Measurements from ENCODE around the gene LRRC3B.
"Not testable (repeated sequence)": the region's sequence is repeated elsewhere in the genome, so short reads cannot be mapped to it uniquely, and the experiment has no call there.

Gene LRRC3B, protein sequence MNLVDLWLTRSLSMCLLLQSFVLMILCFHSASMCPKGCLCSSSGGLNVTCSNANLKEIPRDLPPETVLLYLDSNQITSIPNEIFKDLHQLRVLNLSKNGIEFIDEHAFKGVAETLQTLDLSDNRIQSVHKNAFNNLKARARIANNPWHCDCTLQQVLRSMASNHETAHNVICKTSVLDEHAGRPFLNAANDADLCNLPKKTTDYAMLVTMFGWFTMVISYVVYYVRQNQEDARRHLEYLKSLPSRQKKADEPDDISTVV

DNA sequence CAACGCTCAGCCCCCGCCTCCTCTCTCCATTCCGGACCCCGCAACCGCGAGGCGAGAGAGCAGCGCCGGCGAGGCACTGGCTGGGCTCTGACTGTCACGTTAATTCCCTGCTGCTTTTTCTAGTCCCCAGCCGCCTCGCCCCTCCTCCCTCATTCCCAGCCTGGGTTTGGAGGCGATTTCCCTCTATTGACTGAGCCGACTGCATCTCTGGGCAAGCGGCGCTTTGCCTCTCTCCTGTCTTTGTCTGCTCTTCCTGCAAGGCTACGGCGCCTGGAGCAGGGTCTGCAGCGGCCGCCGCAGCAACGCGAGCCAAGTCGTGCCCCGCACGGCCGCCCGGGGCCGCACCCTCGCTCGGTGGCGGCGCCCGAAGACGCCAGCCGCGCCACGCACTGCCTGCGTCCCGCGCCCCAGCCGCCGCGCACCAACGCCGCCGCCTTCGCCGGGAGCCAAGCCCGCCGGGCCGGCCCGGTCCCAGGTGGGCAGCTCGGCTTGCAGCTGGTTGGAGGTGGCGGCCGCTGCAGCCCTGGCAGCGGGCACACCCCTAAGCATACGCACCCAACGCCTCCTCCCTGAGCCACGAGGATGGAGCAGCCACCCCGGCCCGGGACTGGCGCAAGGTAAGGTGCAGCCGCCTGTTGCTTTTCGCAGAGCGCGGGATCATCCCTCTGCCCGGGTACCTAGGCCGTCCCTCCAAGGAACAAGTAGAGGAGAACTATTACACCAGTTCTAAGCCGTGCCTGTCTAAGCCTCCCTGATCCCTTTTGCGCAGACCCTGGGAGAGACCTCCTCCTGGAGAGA lies at the start of gene LRRC3B:
TSS of gene LRRC3B (plus strand) at position 152 of the 798 bp plus-strand sequence. CDS start 86,901 bp downstream, outside the sequence.
- DNase-seq (ENCODE audit: low spot score), result no peak

GRCh38 chr3:26574766-26575165 lies 47.8 kb upstream of the LRRC3B start:
- DNase-seq (ENCODE audit: low spot score), result no peak

GRCh38 chr3:26579116-26579515 lies 43.5 kb upstream of the LRRC3B start:
- DNase-seq (ENCODE audit: low spot score), result no peak

- DNase-seq (ENCODE audit: low spot score), result no peak
These were observed 35.0 kb upstream of the LRRC3B start for GRCh38 chr3:26587571-26587970.

- DNase-seq (ENCODE audit: low spot score), result no peak
These were observed 33.6 kb upstream of the LRRC3B start for GRCh38 chr3:26588931-26589330.

DNA sequence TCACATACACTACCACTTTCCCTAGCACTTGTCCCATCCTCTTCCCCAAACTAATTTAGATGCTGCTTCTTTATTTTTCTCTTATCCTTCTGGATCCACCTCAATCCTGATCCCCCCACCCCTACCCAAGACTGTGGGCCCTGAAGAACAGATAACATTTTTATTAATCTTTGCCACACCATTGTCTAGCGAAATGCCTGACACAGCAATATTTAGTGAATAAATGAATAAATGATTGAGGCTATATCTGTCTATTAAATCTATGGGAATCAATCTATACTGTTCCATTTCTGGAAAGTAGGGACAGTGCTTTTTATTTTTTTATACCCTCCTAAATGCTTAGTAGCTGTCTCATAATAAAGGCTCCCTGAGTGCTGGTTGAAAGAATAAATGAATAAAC lies 32.9 kb upstream of the LRRC3B start:
- DNase-seq (ENCODE audit: low spot score), result no peak

DNA sequence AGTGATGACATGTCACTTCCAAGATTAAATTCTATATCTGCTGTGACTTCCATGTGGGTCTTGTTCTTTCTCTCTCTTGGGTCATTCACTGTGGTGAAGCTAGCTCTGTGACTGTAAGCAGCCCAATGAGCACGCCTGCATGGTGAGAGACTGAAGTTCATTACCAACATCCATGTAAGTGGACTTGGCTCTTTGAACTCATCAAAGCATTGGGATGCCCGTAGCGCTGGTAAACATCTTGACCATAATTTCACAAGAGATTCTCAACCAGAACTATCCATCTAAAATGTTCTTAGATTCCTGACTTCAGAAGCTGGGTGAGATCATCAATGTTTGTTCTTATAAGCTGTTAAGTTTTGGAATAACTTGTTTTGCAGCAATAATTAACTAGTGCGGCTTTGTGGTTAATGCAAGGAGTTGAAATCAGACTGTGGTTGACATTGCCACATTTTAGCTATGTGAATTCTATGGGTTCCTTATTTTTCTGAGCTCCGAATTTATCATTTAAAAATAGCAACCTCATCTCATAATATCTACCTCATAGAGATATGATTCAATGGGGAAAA lies 31.6 kb upstream of the LRRC3B start:
- DNase-seq (ENCODE audit: low spot score), result no peak

DNA sequence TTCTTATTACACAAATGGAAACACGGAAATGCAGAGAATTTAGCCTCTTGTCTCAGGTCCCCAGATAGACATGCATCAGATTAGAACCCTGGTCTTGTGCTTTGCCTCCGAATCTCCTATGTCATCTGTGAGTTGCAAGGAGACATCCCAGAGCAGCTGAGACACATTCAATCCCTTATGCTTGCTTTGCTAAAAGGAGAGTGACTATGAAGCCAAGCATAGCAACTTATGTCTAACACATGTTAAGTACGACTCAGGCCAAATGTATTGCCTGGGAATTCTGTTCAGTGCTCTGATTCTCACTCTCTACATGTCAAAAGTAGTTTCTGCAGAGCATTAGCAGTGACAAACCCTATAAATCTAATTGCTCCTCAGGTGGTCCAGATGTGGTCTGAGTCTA lies 30.6 kb upstream of the LRRC3B start:
- DNase-seq (ENCODE audit: low spot score), result no peak

DNA sequence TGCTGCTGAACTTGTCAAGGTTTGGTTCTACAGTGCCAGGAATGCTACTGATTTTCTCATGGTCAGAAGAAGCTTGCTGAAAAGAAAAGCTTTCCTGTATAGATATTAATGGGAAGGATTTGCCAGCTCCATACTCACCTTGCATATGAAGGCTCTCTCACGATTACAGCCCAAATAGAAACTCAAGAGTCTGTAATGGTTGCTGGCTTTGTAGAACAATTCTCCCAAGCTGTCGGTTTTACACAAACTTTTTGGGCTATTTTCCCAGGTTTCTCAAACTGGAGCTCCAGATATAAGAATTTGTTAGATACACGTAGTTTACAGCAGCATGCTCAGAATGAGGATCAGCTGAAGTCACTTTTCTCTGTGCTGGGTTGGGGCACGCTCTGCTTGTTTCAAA lies 30.1 kb upstream of the LRRC3B start:
- no peak for DNase-seq (ENCODE audit: low spot score)

GRCh38 chr3:26596335-26596734 lies 26.2 kb upstream of the LRRC3B start:
- no peak for DNase-seq (ENCODE audit: low spot score)

DNA sequence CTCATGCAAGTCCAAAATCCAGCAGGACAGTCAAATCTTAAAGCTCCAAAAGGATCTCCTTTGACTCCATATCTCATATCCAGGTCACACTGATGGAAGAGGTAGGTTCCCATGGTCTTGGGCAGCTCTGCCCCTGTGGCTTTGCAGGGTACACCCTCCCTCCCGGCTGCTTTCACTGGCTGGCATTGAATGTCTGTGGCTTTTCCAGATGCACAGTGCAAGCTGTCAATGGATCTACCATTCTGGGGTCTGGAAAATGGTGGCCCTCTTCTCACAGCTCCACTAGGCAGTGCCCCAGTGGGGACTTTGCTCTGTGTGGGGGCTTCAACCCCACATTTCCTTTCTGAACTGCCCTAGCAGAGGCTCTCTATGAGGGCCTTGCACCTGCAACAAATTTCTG lies 19.3 kb upstream of the LRRC3B start:
- not testable (repeated sequence) for DNase-seq (ENCODE audit: low spot score)

DNA sequence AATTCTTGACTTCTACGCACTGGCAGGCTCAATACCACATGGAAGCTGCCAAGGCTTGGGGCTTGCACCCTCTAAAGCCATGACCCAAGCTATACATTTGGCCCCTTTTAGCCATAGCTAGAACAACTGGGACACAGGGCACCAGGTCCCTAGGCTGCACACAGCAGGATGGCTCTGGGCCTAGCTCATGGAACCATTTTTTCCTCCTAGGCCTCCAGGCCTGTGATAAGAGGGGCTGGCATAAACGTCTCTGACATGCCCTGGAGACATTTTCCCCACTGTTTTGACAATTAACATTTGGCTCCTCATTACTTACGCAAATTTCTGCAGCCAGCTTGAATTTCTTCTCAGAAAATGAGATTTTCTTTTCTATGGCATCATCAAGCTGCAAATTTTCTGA lies 18.8 kb upstream of the LRRC3B start:
- DNase-seq (ENCODE audit: low spot score), result not testable (repeated sequence)

GRCh38 chr3:26614006-26614685 lies 8.4 kb upstream of the LRRC3B start:
- DNase-seq (ENCODE audit: low spot score), result no peak

GRCh38 chr3:26621176-26621575 lies 1.4 kb upstream of the LRRC3B start:
- no peak for DNase-seq (ENCODE audit: low spot score)

DNA sequence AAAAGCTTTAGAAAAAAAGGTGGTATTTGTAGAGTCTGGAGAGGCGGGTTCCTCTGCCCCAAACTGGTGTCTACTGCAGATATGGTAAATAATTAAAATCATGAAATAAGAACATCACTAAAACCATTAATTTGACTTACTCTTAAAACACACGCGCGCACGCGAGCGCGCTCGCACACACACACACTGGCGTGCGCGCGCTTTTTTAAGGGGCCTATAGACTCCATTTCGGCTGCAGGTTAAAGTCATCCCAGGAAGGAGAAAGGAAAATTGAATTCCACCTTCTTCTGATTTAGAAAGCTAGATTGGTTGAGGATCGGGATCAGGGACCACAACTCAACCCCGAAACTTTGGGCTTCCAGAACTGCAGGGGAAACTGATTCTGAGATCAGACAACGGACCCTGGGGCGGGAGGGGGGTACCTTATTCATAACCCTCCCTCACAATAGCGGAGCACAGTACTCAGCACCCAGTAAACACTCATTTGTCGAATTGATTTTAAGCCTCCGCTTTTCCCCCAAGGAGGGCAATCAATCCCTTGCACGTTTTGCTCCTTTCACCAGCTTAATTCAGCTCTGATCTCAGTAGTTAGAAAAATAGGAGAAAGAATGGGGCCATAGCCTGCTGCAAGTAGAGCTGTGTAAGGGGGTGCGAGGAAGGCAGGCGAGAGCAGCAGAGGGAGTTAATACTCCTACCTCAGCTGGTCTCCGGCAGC lies 509 bp upstream of the LRRC3B start:
- DNase-seq (ENCODE audit: low spot score), result no peak

DNA sequence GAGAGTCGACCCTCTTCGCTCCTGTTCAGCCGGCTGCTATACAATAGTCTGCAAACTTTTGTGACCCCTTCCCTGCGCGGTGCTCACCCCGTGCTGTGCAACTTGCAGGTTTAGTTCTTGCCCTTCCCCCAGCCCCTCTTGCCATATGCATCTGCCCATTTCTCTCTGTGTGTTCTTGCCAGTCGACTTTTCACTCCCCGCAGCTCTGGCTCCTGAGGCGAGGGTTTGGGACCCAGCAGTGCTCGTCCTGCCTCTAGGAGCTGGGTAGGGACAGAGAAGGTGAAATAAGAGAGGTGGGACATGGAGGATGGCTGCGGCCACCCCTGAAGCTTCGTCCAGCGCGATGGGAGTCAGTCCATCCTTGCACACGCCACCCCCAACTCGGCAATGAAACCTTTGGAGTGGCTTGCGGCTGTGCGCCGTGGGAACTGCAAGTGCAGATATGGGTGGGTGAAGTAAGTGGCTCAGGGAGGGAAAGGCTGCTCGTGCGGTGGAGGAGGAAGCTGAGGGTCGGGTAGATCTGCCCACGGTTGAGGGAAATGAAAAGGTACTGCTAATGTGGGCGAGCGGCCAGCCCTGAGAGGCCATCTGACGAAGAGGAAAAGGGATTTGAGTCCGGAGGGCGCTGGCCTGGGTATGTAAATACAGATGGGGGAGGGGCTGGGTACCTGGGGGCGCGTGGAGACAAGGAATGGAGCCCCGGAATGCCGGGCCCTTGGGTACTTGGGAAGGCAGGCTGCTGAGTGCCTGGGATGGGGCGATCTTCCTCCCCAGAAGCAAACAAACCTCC lies 1.0 kb downstream of the LRRC3B start:
- DNase-seq (ENCODE audit: low spot score), result no peak

- no peak for DNase-seq (ENCODE audit: low spot score)
These were observed 1.7 kb downstream of the LRRC3B start for GRCh38 chr3:26624209-26624765.

DNA sequence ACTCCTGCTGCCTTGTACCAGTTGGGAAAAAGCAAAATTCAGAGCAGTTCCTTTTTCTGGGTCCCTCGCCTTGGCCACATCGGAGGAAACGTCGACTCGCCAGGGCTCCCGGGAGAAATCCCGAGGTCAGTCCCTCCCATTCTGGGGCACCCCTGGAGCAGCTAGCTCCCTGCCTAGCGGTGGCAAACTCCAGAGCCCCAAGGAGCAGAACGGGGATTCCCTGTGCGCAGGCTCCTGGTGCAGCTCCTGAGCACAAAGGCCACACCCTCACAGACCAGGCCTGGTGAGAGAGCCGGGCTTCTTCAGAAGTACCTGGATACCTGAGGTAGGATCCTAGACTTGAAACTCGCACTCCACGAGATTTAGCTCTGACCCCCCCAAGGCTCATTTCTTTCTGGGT lies 2.6 kb downstream of the LRRC3B start:
- DNase-seq (ENCODE audit: low spot score), result no peak

GRCh38 chr3:26627080-26627479 lies 4.5 kb downstream of the LRRC3B start:
- DNase-seq (ENCODE audit: low spot score), result no peak

- DNase-seq (ENCODE audit: low spot score), result no peak
These were observed 6.3 kb downstream of the LRRC3B start for GRCh38 chr3:26628915-26629314.

Measured in CD4-positive, alpha-beta T cell treated with Interleukin-2 at 100 ng/mL for 4 hours (primary cell).